Measurements from ENCODE around the gene INPP5K.

- TF ChIP-seq, protein P1, sequence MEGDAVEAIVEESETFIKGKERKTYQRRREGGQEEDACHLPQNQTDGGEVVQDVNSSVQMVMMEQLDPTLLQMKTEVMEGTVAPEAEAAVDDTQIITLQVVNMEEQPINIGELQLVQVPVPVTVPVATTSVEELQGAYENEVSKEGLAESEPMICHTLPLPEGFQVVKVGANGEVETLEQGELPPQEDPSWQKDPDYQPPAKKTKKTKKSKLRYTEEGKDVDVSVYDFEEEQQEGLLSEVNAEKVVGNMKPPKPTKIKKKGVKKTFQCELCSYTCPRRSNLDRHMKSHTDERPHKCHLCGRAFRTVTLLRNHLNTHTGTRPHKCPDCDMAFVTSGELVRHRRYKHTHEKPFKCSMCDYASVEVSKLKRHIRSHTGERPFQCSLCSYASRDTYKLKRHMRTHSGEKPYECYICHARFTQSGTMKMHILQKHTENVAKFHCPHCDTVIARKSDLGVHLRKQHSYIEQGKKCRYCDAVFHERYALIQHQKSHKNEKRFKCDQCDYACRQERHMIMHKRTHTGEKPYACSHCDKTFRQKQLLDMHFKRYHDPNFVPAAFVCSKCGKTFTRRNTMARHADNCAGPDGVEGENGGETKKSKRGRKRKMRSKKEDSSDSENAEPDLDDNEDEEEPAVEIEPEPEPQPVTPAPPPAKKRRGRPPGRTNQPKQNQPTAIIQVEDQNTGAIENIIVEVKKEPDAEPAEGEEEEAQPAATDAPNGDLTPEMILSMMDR (IDR thresholded peaks at IDR 0.05), result no peak
- no peak for TF ChIP-seq EP300 (IDR thresholded peaks at IDR 0.05)
Measured at GRCh38 chr17:1470755-1471462, 45.5 kb downstream of the INPP5K start.
